ENCODE measurements around the gene FAM131B. TPM values are rescaled to one million over a fixed set of nuclear protein-coding genes. Genes with fewer than 3 reads are reported as not detected.

FAM131B gene
- total and polyA plus RNA-seq, 4 donors = 0.18 to 1.1 (median 0.54) TPM

GRCh38 chr7:143347950-143348349, 14.6 kb downstream of the FAM131B start:
- H3K9me3 ChIP-seq (ENCODE audit: control insufficient read depth in 4 of 4, insufficient read depth in 3 of 4, low read length in 3 of 4) = no peaks in the 10 kb centered on the region
- H3K9ac ChIP-seq (ENCODE audit: insufficient read depth in 1 of 2, low read length in 2 of 2) = no peak overlapping the region
- TF ChIP-seq CTCF (IDR thresholded peaks at IDR 0.05; ENCODE audit: control extremely low read depth, extremely low read depth) = no peak
- H3K27ac ChIP-seq (ENCODE audit: low read depth in 1 of 2, low read length in 1 of 2) = no peak overlapping the region
- DNase-seq = no peak
- no peak overlapping the region for H3K4me3 ChIP-seq
- H3K4me1 ChIP-seq (ENCODE audit: control insufficient read depth in 5 of 5, insufficient read depth in 5 of 5, low read length in 5 of 5) = peaks cover 0 to 4% (median 0%) of the 10 kb centered on the region in 5 donors
- ATAC-seq (ENCODE audit: insufficient read depth, low FRiP score) = no peak
- WGBS, 2 donors = 57 to 63% methylated on average over 5 of the region's 5 CpGs
- H3K27me3 ChIP-seq (ENCODE audit: control insufficient read depth in 3 of 3, insufficient read depth in 3 of 3, low read length in 2 of 3) = peaks cover 0 to 20% (median 4%) of the 10 kb centered on the region in 3 donors
- H3K36me3 ChIP-seq (ENCODE audit: control insufficient read depth in 4 of 4, insufficient read depth in 4 of 4, low read length in 4 of 4) = no peaks in the 10 kb centered on the region

DNA sequence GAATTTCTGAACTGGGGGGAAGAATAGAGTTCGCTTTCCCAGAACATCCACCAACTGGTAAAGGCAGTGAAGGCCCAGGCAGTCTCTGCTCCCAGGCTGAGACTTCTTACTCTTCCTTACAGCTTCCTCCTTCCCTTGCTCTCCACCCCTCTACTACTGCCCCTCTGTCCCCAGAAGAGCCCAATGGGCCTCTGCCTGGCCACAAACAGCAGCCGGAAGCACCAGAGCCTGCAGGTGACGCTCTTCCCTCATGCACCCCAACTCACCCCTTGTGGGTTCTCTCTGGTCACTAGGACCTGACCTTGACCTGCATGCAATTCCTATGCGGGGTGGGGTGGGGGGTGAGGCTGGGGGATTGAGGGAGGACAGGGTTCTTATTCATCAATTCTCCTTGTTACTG, 16.5 kb downstream of the FAM131B start:
- WGBS, 2 donors = 90 to 91% methylated on average over 4 of the region's 4 CpGs
- Histone ChIP-seq H3K4me3 (no peak overlapping the region), H3K4me1 (ENCODE audit: control insufficient read depth in 5 of 5, insufficient read depth in 5 of 5, low read length in 5 of 5) (peaks cover 0 to 4% (median 0%) of the 10 kb centered on the region in 5 donors), H3K27me3 (ENCODE audit: control insufficient read depth in 3 of 3, insufficient read depth in 3 of 3, low read length in 2 of 3) (peaks cover 0 to 20% (median 4%) of the 10 kb centered on the region in 3 donors), H3K36me3 (ENCODE audit: control insufficient read depth in 4 of 4, insufficient read depth in 4 of 4, low read length in 4 of 4) (no peaks in the 10 kb centered on the region), H3K9me3 (ENCODE audit: control insufficient read depth in 4 of 4, insufficient read depth in 3 of 4, low read length in 3 of 4) (peaks cover 0 to 3% (median 0%) of the 10 kb centered on the region in 4 donors), H3K9ac (ENCODE audit: insufficient read depth in 1 of 2, low read length in 2 of 2) (no peak overlapping the region), H3K27ac (ENCODE audit: low read depth in 1 of 2, low read length in 1 of 2) (no peak overlapping the region)
- no peak for DNase-seq
- no peak for TF ChIP-seq CTCF (IDR thresholded peaks at IDR 0.05; ENCODE audit: control extremely low read depth, extremely low read depth)
- no peak for ATAC-seq (ENCODE audit: insufficient read depth, low FRiP score)

DNA sequence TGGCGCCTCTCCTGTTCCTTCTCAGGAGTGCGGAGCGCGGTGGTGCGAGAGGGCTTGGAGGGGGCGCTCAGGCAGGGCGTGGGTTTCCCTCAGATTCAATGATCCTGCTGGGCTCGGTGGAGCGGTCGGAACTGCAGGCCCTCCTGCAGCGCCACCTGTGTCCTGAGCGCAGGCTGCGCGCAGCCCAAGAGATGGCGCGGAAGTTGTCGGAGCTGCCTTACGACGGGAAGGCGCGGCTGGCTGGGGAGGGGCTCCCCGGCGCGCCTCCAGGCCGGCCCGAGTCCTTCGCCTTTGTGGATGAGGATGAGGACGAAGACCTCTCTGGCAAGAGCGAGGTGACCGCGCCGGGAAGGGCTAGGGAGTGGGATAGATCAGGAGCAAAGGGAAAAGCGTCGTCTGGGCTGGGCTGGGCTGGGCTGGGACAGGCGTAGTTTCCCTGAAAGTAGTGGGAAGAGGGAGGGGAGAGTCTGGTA, 17.0 kb downstream of the FAM131B start:
- no peaks in the 10 kb centered on the region for H3K36me3 ChIP-seq (ENCODE audit: control insufficient read depth in 4 of 4, insufficient read depth in 4 of 4, low read length in 4 of 4)
- peaks cover 0 to 20% (median 4%) of the 10 kb centered on the region in 3 donors for H3K27me3 ChIP-seq (ENCODE audit: control insufficient read depth in 3 of 3, insufficient read depth in 3 of 3, low read length in 2 of 3)
- no peak overlapping the region for H3K4me3 ChIP-seq
- ATAC-seq (ENCODE audit: insufficient read depth, low FRiP score) = peak; percentile 72
- no peak overlapping the region for H3K27ac ChIP-seq (ENCODE audit: low read depth in 1 of 2, low read length in 1 of 2)
- TF ChIP-seq CTCF (IDR thresholded peaks at IDR 0.05; ENCODE audit: control extremely low read depth, extremely low read depth) = peak; percentile 23
- DNase-seq = peak; percentile 29 to 57 (median 46)
- H3K9ac ChIP-seq (ENCODE audit: insufficient read depth in 1 of 2, low read length in 2 of 2) = no peak overlapping the region
- H3K4me1 ChIP-seq (ENCODE audit: control insufficient read depth in 5 of 5, insufficient read depth in 5 of 5, low read length in 5 of 5) = peaks cover 0 to 4% (median 0%) of the 10 kb centered on the region in 5 donors
- H3K9me3 ChIP-seq (ENCODE audit: control insufficient read depth in 4 of 4, insufficient read depth in 3 of 4, low read length in 3 of 4) = peaks cover 0 to 3% (median 0%) of the 10 kb centered on the region in 4 donors
- 6 to 9% methylated on average over 34 to 35 of the region's 35 CpGs for WGBS, 2 donors

DNA sequence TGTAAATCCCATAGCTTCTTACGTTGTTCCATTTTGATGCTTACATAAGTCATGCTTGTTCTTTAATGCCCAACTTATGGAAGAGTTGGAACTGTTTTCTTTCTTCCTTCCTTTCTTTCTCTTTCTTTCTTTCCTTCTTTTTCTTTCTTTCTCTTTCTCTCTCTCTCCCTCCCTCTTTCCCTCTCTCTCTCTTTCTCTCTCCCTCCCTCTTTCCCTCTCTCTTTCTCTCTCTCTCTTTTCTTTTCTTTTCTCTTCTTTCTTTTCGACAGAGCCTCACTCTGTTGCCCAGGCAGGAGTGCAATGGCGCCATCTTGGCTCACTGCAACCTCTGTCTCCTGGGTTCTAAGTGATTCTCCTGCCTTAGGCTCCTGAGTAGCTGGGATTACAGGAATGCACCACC, 18.9 kb downstream of the FAM131B start:
- ATAC-seq (ENCODE audit: insufficient read depth, low FRiP score) (no peak), DNase-seq (no peak)
- 78 to 93% methylated on average over 3 of the region's 3 CpGs for WGBS, 2 donors
- Histone ChIP-seq H3K9ac (ENCODE audit: insufficient read depth in 1 of 2, low read length in 2 of 2) (no peak overlapping the region), H3K9me3 (ENCODE audit: control insufficient read depth in 4 of 4, insufficient read depth in 3 of 4, low read length in 3 of 4) (peaks cover 0 to 3% (median 0%) of the 10 kb centered on the region in 4 donors), H3K4me1 (ENCODE audit: control insufficient read depth in 5 of 5, insufficient read depth in 5 of 5, low read length in 5 of 5) (peaks cover 0 to 4% (median 0%) of the 10 kb centered on the region in 5 donors), H3K27me3 (ENCODE audit: control insufficient read depth in 3 of 3, insufficient read depth in 3 of 3, low read length in 2 of 3) (peaks cover 0 to 22% (median 4%) of the 10 kb centered on the region in 3 donors), H3K4me3 (no peak overlapping the region), H3K36me3 (ENCODE audit: control insufficient read depth in 4 of 4, insufficient read depth in 4 of 4, low read length in 4 of 4) (no peaks in the 10 kb centered on the region), H3K27ac (ENCODE audit: low read depth in 1 of 2, low read length in 1 of 2) (no peak overlapping the region)
- no peak for TF ChIP-seq CTCF (IDR thresholded peaks at IDR 0.05; ENCODE audit: control extremely low read depth, extremely low read depth)

All from lung (tissue), 12 donors.